HG03135 (cell line): ENCODE results near the gene SLC1A7.

ENCODE experiments used
- ATAC-seq: cut with Tn5 transposase; IDR thresholded peaks from one replicate; pipeline ENCODE4 v1.9.1; 2021; ENCODE audit warnings: mild to moderate bottlenecking, moderate library complexity; ENCODE audit not compliant: unreplicated experiment

SLC1A7 gene

GRCh38 chr1:53076721-53077598 is 65.5 kb downstream of the SLC1A7 start:
- ATAC-seq = no peak

DNA sequence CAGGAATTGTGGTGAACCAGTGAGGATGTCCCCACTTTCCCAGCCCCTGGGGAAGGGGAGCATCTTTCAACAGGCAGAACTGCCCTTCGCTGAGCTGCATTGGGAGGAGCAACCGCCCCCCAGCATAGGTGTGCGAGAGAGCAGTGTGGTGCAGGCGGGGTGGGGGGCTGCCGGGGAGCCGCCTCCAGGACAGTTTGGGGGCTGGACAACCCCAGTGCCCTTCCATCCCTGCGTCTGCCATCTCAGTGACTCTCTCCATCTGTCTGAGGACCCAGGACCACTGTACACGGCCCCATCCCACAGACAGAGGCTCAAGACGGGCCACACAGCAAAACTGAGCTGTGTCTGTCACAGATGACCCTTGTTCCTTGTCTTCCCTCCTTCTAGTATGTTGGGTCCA is 66.3 kb downstream of the SLC1A7 start:
- ATAC-seq = no peak

DNA sequence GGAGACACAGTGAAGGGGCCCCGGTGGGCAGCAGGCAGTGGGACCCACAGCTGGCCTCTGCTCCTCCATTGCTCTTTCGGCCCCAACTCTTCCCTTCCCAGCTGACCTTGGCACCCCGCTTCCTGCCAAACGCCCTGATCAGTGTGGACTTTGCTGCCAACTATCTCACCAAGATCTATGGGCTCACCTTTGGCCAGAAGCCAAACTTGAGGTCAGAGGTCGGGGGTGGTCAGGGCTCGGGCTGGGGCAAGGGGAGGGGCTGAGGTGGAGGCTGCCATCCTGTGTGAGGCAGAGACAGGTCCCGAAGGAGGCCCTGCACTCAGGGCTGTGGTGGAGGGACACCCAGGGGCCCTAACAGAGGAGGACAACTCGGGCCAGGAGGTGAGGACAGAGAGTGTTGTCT is 66.7 kb downstream of the SLC1A7 start:
- ATAC-seq = no peak

- no peak for ATAC-seq
These were observed 67.2 kb downstream of the SLC1A7 start for GRCh38 chr1:53075206-53075605.

DNA sequence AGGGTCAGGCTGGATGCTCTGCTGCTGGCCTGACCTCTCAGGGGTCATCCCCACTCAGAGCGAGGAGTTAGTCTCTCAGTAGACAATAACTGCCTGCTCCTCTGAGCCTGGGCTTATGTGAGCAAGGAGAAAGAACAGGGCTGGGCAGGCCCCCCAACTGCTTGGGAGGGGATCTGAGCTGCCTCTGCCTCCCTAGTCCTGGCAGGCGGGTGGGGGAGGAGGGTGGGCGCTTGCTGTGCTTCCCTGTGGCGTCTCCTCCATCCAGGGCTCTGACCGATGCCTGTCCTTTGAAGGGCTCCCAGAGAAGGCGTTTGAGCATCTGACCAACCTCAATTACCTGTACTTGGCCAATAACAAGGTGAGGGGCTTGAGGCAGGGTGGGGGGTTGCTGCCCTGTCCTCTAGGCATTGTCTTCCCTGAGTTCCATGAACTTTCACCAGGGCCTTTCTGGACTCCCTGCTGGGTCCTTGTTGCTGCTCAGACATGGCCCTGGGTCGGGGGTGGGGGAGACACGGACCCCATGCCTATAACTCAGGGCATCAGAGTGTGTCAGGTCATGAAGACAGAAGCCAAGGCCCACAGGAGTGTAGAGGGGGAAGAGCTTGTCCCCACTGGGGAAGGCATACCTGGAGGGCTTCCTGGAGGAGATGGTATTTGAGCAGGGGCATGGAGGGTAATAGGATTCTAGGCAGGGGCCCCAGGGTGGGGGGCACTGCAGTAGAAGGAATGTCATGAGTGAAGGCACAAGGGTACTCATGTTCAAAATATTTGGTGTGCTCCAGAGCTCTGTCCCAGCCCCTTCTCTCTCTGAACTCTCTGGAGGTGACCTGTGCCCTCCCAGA is 67.9 kb downstream of the SLC1A7 start:
- no peak for ATAC-seq

- no peak for ATAC-seq
These were observed 68.5 kb downstream of the SLC1A7 start for GRCh38 chr1:53073868-53074311.

GRCh38 chr1:53073287-53073686 is 69.2 kb downstream of the SLC1A7 start:
- no peak for ATAC-seq

DNA sequence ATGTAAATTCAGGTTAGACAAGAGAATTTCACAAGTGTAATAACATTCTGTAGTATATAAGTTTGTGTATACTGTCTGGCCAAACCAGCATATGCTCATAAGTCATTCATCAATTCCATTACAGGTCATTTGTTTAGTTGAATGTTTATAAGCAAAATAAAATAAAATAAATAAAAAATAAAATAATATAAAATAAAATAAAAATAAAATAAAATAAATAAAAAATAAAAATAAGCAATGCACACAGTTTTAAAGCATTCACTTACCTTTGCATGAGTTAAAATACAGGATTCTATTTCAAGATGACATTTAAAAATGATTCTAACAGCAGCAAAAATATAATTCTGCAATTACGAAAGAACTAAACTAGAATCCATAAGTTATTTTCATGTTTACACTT is 70.5 kb downstream of the SLC1A7 start:
- no peak for ATAC-seq

GRCh38 chr1:53071167-53071865 is 71.1 kb downstream of the SLC1A7 start:
- no peak for ATAC-seq

DNA sequence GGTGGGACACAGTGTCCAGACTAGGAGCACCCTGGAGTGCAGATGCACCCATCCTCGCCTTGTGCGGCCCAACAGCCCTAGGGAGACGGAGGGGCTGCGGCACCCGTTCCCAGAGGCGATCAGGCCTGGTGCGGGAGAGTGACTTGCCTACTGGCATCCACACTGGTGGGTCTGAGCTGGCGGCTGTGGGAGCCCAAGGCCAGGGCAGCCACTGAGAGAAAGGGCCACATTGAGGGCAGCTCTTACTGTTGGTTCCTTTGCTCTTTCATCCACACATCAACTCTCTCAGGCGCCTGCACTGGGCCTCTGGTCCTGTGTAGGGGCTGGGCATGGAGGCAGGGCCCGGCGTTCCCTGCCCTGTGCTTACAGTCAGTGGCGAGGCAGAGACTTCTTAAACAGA is 71.8 kb downstream of the SLC1A7 start:
- no peak for ATAC-seq

DNA sequence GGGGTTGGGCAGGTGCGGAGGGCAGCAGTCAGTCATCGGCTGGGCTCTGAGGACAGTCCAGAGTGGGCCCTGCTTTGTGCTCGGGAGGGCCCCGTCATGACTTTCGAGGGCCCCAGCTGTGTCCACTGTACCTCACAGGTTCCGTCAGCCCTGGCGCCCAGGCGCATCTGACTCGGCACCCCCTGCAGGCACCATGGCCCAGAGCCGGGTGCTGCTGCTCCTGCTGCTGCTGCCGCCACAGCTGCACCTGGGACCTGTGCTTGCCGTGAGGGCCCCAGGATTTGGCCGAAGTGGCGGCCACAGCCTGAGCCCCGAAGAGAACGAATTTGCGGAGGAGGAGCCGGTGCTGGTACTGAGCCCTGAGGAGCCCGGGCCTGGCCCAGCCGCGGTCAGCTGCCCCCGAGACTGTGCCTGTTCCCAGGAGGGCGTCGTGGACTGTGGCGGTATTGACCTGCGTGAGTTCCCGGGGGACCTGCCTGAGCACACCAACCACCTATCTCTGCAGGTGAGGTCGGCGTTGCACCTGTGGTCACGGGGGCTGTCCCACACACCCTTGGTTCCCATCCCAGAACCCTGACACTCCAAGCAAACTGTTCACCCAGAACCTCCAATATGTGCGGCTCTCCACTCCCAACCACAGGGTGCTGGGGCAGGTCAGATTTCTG is 72.6 kb downstream of the SLC1A7 start:
- no peak for ATAC-seq

- no peak for ATAC-seq
These were observed 73.2 kb downstream of the SLC1A7 start for GRCh38 chr1:53069265-53069662.

- no peak for ATAC-seq
These were observed 73.9 kb downstream of the SLC1A7 start for GRCh38 chr1:53068314-53069099.

DNA sequence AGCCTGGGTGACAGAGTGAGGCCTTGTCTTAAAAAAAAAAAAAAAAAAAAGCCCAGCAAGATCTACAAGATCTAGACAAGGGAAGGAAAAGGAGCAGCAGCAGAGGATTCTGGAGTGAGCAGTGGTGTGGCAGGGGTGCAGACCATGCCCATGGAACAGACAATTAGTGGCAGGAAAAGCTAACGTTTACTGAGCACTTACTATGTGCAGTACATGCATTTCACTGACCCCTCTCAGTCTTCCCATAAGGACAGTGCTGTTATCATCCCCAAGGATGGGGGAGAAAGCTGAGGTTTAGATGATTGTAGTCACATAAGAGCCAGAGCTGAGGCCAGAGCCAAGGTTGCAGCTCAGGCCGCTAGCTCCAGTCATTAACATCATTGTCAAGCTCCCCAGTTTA is 74.6 kb downstream of the SLC1A7 start:
- ATAC-seq = no peak

DNA sequence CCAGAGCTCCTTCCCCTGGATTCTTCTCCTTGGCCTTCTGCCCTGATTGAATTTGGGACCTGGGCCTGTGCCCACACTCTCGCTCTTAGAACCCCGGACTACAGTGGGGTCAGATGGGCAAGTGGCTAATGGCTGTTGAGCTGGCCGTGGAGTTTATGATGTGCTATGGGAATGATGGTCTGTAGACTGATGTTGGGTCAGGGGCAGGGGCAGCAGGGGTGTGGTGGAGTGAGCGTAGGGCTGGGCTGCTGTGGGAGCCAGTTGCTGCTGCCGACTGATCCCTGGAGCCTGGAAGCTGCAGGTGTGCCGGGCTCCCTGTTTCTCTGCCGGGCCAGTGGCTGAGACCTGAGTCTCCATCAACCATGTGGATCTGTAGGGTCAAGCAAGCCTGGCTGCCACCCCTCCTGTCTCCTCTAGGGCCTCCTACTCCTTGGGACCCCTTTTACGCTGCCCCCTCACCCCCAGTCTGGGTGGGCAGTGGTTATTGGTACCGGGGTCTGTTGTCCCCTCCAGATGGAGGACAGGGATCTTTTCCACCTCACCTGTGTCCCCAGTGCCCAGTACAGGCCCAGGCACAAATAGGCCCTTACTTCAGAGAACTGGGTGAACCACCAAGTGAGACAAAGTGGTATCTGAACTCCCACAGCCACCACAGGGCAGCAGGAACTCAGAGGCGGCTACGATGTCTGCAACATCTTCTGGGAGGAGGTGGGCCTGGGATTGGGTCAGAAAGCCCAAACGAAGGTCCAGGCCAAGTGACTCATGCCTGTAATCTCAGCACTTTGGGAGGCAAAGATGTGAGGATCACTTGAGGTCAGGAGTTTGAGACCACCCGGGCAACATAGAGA is 75.3 kb downstream of the SLC1A7 start:
- ATAC-seq = no peak

- ATAC-seq = no peak
These were observed 76.0 kb downstream of the SLC1A7 start for GRCh38 chr1:53066488-53066887.

DNA sequence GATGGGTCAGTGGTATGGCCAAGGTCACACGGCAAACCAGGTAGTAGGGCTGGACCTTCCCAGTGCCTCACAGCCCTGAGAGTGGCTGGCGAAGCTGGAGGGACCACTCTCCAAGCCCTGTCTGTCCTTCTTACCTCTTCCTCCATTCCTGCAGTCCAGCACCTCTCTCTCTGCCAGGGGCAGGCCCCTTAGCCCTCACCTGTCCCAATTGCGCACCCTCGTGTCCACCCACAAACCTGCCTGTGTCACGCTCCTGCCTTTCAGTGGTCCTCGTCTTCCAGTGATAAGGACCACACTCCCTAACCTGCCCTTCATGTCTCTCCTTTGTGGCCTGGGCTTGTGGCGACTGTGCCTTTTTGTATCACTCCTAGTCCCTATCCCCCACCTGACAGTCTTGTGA is 77.0 kb downstream of the SLC1A7 start:
- no peak for ATAC-seq

DNA sequence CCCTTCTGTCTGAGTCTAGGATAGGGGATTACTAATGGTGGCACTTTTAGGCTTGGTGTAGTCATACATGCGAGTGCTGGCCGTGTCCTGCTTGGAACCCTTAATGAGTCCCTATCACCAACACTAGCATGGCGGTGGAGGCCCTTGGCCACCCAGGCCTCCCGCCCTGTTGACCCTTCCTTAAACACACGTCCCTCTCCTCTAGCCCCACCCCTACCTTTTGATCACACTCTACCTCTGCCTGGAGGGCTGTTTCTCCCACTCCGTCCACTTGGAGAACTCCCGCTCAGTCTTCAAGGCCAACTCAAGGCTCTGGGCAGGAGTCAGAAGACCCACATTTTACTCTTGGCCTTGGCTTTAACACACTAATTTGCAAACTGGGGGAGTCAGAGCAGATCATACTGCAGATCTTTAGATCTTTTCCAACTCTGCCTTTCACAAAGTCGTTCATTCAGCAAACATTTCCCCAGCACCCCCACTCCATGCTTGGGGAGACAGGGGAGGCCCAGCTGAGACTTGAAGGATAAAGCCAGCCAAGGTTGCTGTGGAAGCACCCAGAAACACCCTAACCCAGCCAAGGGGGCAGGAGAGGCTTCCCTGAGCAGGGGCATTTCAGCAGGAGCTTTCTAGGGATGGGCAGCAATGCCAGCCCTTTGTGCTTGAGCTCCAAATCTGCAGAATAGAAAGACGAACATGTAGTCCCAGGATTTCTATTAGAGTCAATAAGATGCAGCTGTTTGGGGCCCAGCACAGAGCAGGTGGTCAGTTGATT is 78.5 kb downstream of the SLC1A7 start:
- no peak for ATAC-seq
